IMR-90 (cell line): ENCODE measurements around the gene CORO7. TPM values are rescaled to one million over a fixed set of nuclear protein-coding genes. Genes with fewer than 3 reads are reported as not detected.

Experiments used
- ATAC-seq: fragments of 200-7000 bp; cut with Tn5 transposase; 2 replicates; pipeline ENCODE4 v1.9.1; 2020; ENCODE audit warnings: low read depth, mild to moderate bottlenecking, moderate library complexity
- BruUV-seq: library from RNA; stranded (reverse); fragments of 400-500 nt; replicated peaks from 2 replicates; lab custom pipeline; 2021; lab: Mats Ljungman, UMichigan
- CTCF ChIA-PET: fragments of 300-600 bp; formaldehyde crosslinking; extraction: SDS; loops from one replicate; lab custom pipeline; 2021; ENCODE audit warnings: antibody characterized with exemption; lab: Yijun Ruan, JAX
- POLR2A ChIA-PET: fragments of 300-600 bp; sonication (Branson Sonifier 250); formaldehyde crosslinking; loops from one replicate; lab custom pipeline; 2022; ENCODE audit warnings: antibody characterized with exemption; ENCODE audit not compliant: unreplicated experiment; lab: Charles Lee
- DNase-seq: peaks from one replicate; pipeline ENCODE4 v3.0.0; 2013
- H2AFZ ChIP-seq: replicated peaks from 2 replicates; pipeline ENCODE3; 2013; ENCODE audit warnings: low read length, mild to moderate bottlenecking; ENCODE audit not compliant: poor library complexity
- H2AK5ac ChIP-seq: 2 replicates; pipeline ENCODE4 v1.6.1; 2013; ENCODE audit warnings: low read depth, low read length, inconsistent platforms
- H2AK9ac ChIP-seq: replicated peaks from 2 replicates; pipeline ENCODE3; 2013; ENCODE audit warnings: mild to moderate bottlenecking, low read depth, low read length, moderate library complexity; ENCODE audit not compliant: poor library complexity
- H2BK120ac ChIP-seq: 2 replicates; pipeline ENCODE4 v1.6.1; 2013; ENCODE audit warnings: low read depth, low read length, inconsistent platforms
- H2BK15ac ChIP-seq: 3 replicates; pipeline ENCODE4 v1.6.1; 2013; ENCODE audit warnings: low read depth, low read length, inconsistent platforms
- H2BK20ac ChIP-seq: 2 replicates; pipeline ENCODE4 v1.6.1; 2013; ENCODE audit warnings: low read depth, mild to moderate bottlenecking, inconsistent platforms, low read length, moderate library complexity
- H2BK5ac ChIP-seq: 2 replicates; pipeline ENCODE4 v1.6.1; 2013; ENCODE audit warnings: mild to moderate bottlenecking, low read depth, low read length, inconsistent platforms; ENCODE audit not compliant: poor library complexity, severe bottlenecking
- H3K14ac ChIP-seq: replicated peaks from 2 replicates; pipeline ENCODE4 v1.6.1; 2013; ENCODE audit warnings: low read depth, low read length, inconsistent platforms
- H3K18ac ChIP-seq: 2 replicates; pipeline ENCODE4 v1.6.1; 2013; ENCODE audit warnings: low read depth, low read length, control low read depth
- H3K23ac ChIP-seq: 2 replicates; pipeline ENCODE4 v1.6.1; 2013; ENCODE audit warnings: low read depth, low read length, inconsistent platforms
- H3K27ac ChIP-seq: 2 replicates; pipeline ENCODE4 v1.5.1; 2013; ENCODE audit warnings: mild to moderate bottlenecking, control low read depth, low read length; ENCODE audit not compliant: insufficient read depth
- H3K27me3 ChIP-seq: 2 replicates; pipeline ENCODE4 v1.6.1; 2013; ENCODE audit warnings: low read length; ENCODE audit not compliant: control insufficient read depth, insufficient read depth
- H3K36me3 ChIP-seq: 2 replicates; pipeline ENCODE4 v1.6.1; 2013; ENCODE audit warnings: low read length, mixed read lengths; ENCODE audit not compliant: control insufficient read depth, insufficient read depth
- H3K4ac ChIP-seq: 2 replicates; pipeline ENCODE4 v1.6.1; 2013; ENCODE audit warnings: low read depth, low read length, inconsistent platforms
- H3K4me1 ChIP-seq: 2 replicates; pipeline ENCODE4 v1.6.1; 2013; ENCODE audit warnings: low read length, mixed read lengths; ENCODE audit not compliant: control insufficient read depth, insufficient read depth
- H3K4me2 ChIP-seq: 2 replicates; pipeline ENCODE4 v1.6.1; 2013; ENCODE audit warnings: low read depth, mild to moderate bottlenecking, control low read depth, low read length, moderate library complexity
- H3K4me3 ChIP-seq: 2 replicates; pipeline ENCODE4 v1.5.1; 2013; ENCODE audit warnings: low read depth, mild to moderate bottlenecking, control low read depth, low read length, moderate library complexity; ENCODE audit not compliant: insufficient read depth
- H3K56ac ChIP-seq: 2 replicates; pipeline ENCODE4 v1.6.1; 2013; ENCODE audit warnings: low read length, inconsistent platforms; ENCODE audit not compliant: insufficient read depth; ENCODE audit errors: extremely low read depth
- H3K79me1 ChIP-seq, 2 experiments: 2 replicates each; pipeline ENCODE4 v1.6.1; 2013; ENCODE audit warnings: low read length in 2 of 2, inconsistent platforms in 1 of 2, low read depth in 1 of 2
- H3K9ac ChIP-seq: 2 replicates; pipeline ENCODE4 v1.6.1; 2013; ENCODE audit warnings: low read depth, low read length, control low read depth
- H3K9me1 ChIP-seq: 2 replicates; pipeline ENCODE4 v1.6.1; 2013; ENCODE audit warnings: low read length, inconsistent platforms; ENCODE audit not compliant: insufficient read depth
- H3K9me3 ChIP-seq: 2 replicates; pipeline ENCODE4 v1.6.1; 2013; ENCODE audit warnings: low read length; ENCODE audit not compliant: control insufficient read depth, insufficient read depth
- H4K20me1 ChIP-seq: 2 replicates; pipeline ENCODE4 v1.6.1; 2013; ENCODE audit warnings: low read length, inconsistent platforms; ENCODE audit not compliant: insufficient read depth
- H4K5ac ChIP-seq: 2 replicates; pipeline ENCODE4 v1.6.1; 2013; ENCODE audit warnings: mild to moderate bottlenecking, low read depth, low read length, control low read depth
- H4K8ac ChIP-seq, 2 experiments: 2 replicates each; pipeline ENCODE4 v1.6.1; 2013; ENCODE audit warnings: low read depth in 2 of 2, low read length in 2 of 2, control low read depth in 1 of 2, inconsistent platforms in 1 of 2
- H4K91ac ChIP-seq: 2 replicates; pipeline ENCODE4 v1.6.1; 2013; ENCODE audit warnings: low read depth, low read length, inconsistent platforms; ENCODE audit not compliant: insufficient read depth
- BHLHE40 ChIP-seq: fragments of 150-350 bp; IDR thresholded peaks from 2 replicates; pipeline ENCODE4 v1.6.1; 2016; ENCODE audit warnings: mild to moderate bottlenecking, low read depth, low read length
- CEBPB ChIP-seq: IDR thresholded peaks from 2 replicates; pipeline ENCODE4 v1.6.1; 2012; ENCODE audit warnings: low read depth, low read length, improper control_type of control experiment
- CHD1 ChIP-seq: IDR thresholded peaks from 2 replicates; pipeline ENCODE4 v1.6.1; 2012; ENCODE audit warnings: low read depth, low read length, improper control_type of control experiment
- CTCF ChIP-seq: conservative IDR thresholded peaks from 2 replicates; pipeline ENCODE4 v1.5.1; 2012; ENCODE audit warnings: mild to moderate bottlenecking, low read depth, low read length, improper control_type of control experiment
- ELK1 ChIP-seq: fragments of 150-350 bp; IDR thresholded peaks from 2 replicates; pipeline ENCODE4 v1.6.1; 2016; ENCODE audit warnings: low read depth, mild to moderate bottlenecking, low read length, moderate library complexity, borderline replicate concordance
- FOS ChIP-seq: fragments of 150-350 bp; IDR thresholded peaks from 2 replicates; pipeline ENCODE4 v1.6.1; 2016; ENCODE audit warnings: low read depth, low read length
- MAFK ChIP-seq: IDR thresholded peaks from 2 replicates; pipeline ENCODE4 v1.6.1; 2012; ENCODE audit warnings: low read depth, low read length, improper control_type of control experiment
- MAZ ChIP-seq: IDR thresholded peaks from 2 replicates; pipeline ENCODE4 v1.6.1; 2012; ENCODE audit warnings: low read depth, mild to moderate bottlenecking, low read length, improper control_type of control experiment, moderate library complexity, borderline replicate concordance
- MXI1 ChIP-seq: IDR thresholded peaks from 2 replicates; pipeline ENCODE4 v1.6.1; 2012; ENCODE audit warnings: low read depth, mild to moderate bottlenecking, low read length, moderate library complexity, borderline replicate concordance
- NFE2L2 ChIP-seq: fragments of 150-350 bp; IDR thresholded peaks from 2 replicates; pipeline ENCODE4 v1.6.1; 2016; ENCODE audit warnings: low read depth, mild to moderate bottlenecking, low read length
- POLR2A ChIP-seq: IDR thresholded peaks from 2 replicates; pipeline ENCODE4 v1.6.1; 2012; ENCODE audit warnings: mild to moderate bottlenecking, low read depth, low read length
- RCOR1 ChIP-seq: IDR thresholded peaks from 2 replicates; pipeline ENCODE4 v1.6.1; 2012; ENCODE audit warnings: mild to moderate bottlenecking, low read length, improper control_type of control experiment; ENCODE audit not compliant: insufficient replicate concordance
- RFX5 ChIP-seq: IDR thresholded peaks from 2 replicates; pipeline ENCODE4 v1.8.0; 2012; ENCODE audit warnings: low read depth, mild to moderate bottlenecking, low read length, moderate library complexity
- SMC3 ChIP-seq: fragments of 150-350 bp; IDR thresholded peaks from 2 replicates; pipeline ENCODE4 v1.6.1; 2016; ENCODE audit warnings: low read depth, mild to moderate bottlenecking, antibody characterized with exemption, low read length, moderate library complexity
- WGBS, 2 experiments: methylation state at CpG; one replicate each; pipeline versions ENCODE4 v1.1.5 to v1.1.7; 2013; ENCODE audit warnings: missing lambda C conversion rate in 2 of 2; ENCODE audit not compliant: insufficient read length in 1 of 2; ENCODE audit errors: extremely low coverage in 2 of 2; 5-methylcytosine and 5-hydroxymethylcytosine counted together
- dilution Hi-C: fragments of 300-500 bp; cut with HindIII; formaldehyde crosslinking; loops from one replicate; pipeline ENCODE4 v1.14.3; 2018; ENCODE audit warnings: low sequenced_read_pairs; ENCODE audit not compliant: unreplicated experiment
- in situ Hi-C: fragments of 300-500 bp; cut with MboI; formaldehyde crosslinking; loops from 3 replicates; pipeline ENCODE4 v1.14.3; 2019; ENCODE audit warnings: low sequenced_read_pairs, inconsistent platforms, mixed read lengths
- intact Hi-C: fragments of 100-400 bp; cut with micrococcal nuclease; formaldehyde crosslinking; loops from 2 replicates; pipeline ENCODE4 v1.10.0; 2022
- polyA plus RNA-seq, 3 experiments: library from polyadenylated mRNA; depleted of rRNA; stranded (reverse); fragments of >200 nt; gene quantifications; 2 replicates each; pipeline ENCODE4 v1.2.3, GENCODE V29; 2012; ENCODE audit warnings: low replicate concordance in 1 of 3
- total RNA-seq: library from RNA; depleted of rRNA; stranded (reverse); fragments of >200 nt; gene quantifications from 2 replicates; pipeline ENCODE4 v1.2.3, GENCODE V29; 2012

CORO7 gene
- total and polyA plus RNA-seq, 2 of the 4 experiments (the other 2 are of a cell fraction): 6.3 to 26.7 TPM

GRCh38 chr16:4309833-4310266, 106.5 kb downstream of the CORO7 start (continued):
- TF ChIP-seq MAZ: peak; percentile 73

- WGBS, 2 experiments: 60% methylated on average over 1 of the region's 14 CpGs; no CpG with 5 or more reads in 1 of the 2 experiments
- intact Hi-C loops: no loop called here
- peak overlapping the region; percentile 88 for H2AFZ ChIP-seq
- peak overlapping the region; percentile 93 for H2AK5ac ChIP-seq
- H3K14ac ChIP-seq: no peak overlapping the region
- no peak overlapping the region for H3K4me3 ChIP-seq
- no peaks in the 10 kb centered on the region for H3K27me3 ChIP-seq
- dilution Hi-C loops: no loop called here
- no peak overlapping the region for H4K5ac ChIP-seq
- H2BK120ac ChIP-seq: no peak overlapping the region
- no peaks in the 10 kb centered on the region for H3K9me3 ChIP-seq
- H2AK9ac ChIP-seq: peak overlapping the region; percentile 40
- H3K4me2 ChIP-seq: no peak overlapping the region
- H2BK20ac ChIP-seq: no peak overlapping the region
- in situ Hi-C loops: no loop called here
- ChIA-PET POLR2A (interaction anchor here (0.7 kb wide), 1 partner anchor 62 kb away, joined by 3 read pairs; the partner anchor contains the start of gene VASN), CTCF (interaction anchor here (0.8 to 1.8 kb wide), 8 partner anchors 8 to 109 kb away, joined by 3 to 6 read pairs (median 4); no protein-coding TSS in a partner anchor)
- peaks cover 9% of the 10 kb centered on the region for H3K4me1 ChIP-seq
- peak overlapping the region; percentile 70 for H4K91ac ChIP-seq
- no peaks in the 10 kb centered on the region; the same call in 1 of the 2 replicates for H3K36me3 ChIP-seq
- H3K18ac ChIP-seq: no peak overlapping the region
- H3K79me1 ChIP-seq: peaks cover 9 to 29% of the 10 kb centered on the region in 2 experiments; a peak in 3 of 4 replicates
- no peaks in the 10 kb centered on the region for H4K20me1 ChIP-seq
- no peak overlapping the region for H3K56ac ChIP-seq
- H3K23ac ChIP-seq: no peak overlapping the region
- H3K27ac ChIP-seq: no peak overlapping the region
- H2BK5ac ChIP-seq: no peak overlapping the region
- peaks cover 24% of the 10 kb centered on the region for H3K9me1 ChIP-seq
- BruUV-seq: no TSS peak
- H3K9ac ChIP-seq: no peak overlapping the region
- ATAC-seq (no peak), DNase-seq (no peak)
- H4K8ac ChIP-seq: peak overlapping the region in 1 of 2 experiments; percentile 14; a peak in 1 of 4 replicates
- peak overlapping the region; percentile 61 for H3K4ac ChIP-seq
- no peak overlapping the region for H2BK15ac ChIP-seq
- TF ChIP-seq RFX5 (no peak), BHLHE40 (no peak), NFE2L2 (no peak), CTCF (no peak), CHD1 (no peak), RCOR1 (no peak), MXI1 (no peak), FOS (no peak), ELK1 (no peak), MAFK (no peak), POLR2A (no peak), SMC3 (no peak), CEBPB (no peak)
Observed at GRCh38 chr16:4309102-4309832, 107.1 kb downstream of the CORO7 start.
